SK-N-SH (cell line): Measurements from ENCODE around the gene MYO1E. TPM values are rescaled to one million over a fixed set of nuclear protein-coding genes. Genes with fewer than 3 reads are reported as not detected.

Experiments used
- CTCF ChIA-PET: fragments of 300-600, 350-600 bp; formaldehyde crosslinking; extraction: SDS; loops from one replicate; lab custom pipeline; 2021; lab: Yijun Ruan, JAX
- POLR2A ChIA-PET: fragments of 350-600 bp; sonication (Branson Sonifier 250); formaldehyde crosslinking; extraction: SDS; loops from one replicate; lab custom pipeline; 2020; ENCODE audit warnings: antibody characterized with exemption, inconsistent platforms; lab: Yijun Ruan, JAX
- DNase-seq: peaks from one replicate; pipeline ENCODE4 v3.0.0; 2012
- H2AFZ ChIP-seq: fragments of 200-600 bp; sonication (generic); 2 replicates; pipeline ENCODE4 v1.8.1; 2016; ENCODE audit warnings: antibody characterized with exemption, mild to moderate bottlenecking, low read depth
- H3F3A ChIP-seq: fragments of 200-600 bp; sonication (generic); replicated peaks from 2 replicates; pipeline ENCODE3; 2016; ENCODE audit warnings: antibody characterized with exemption, mild to moderate bottlenecking; ENCODE audit not compliant: insufficient read depth
- H3K27ac ChIP-seq, 2 experiments: fragments of 200-500 bp in 1 of 2; fragments of 200-600 bp in 1 of 2; sonication (Bioruptor generic) in 1 of 2; sonication (generic), shearing (Covaris generic) in 1 of 2; 2 replicates each; pipeline versions ENCODE4 v1.5.1 to v1.6.1; 2014 to 2016; ENCODE audit warnings: low read depth in 2 of 2, inconsistent platforms in 1 of 2, low read length in 1 of 2, mild to moderate bottlenecking in 1 of 2, mixed read lengths in 1 of 2
- H3K27me3 ChIP-seq: fragments of 200-600 bp; sonication (generic), shearing (Covaris generic); 2 replicates; pipeline ENCODE4 v1.6.1; 2016; ENCODE audit warnings: mixed run types; ENCODE audit not compliant: insufficient read depth
- H3K36me3 ChIP-seq, 2 experiments: fragments of 200-500 bp in 1 of 2; fragments of 200-600 bp in 1 of 2; sonication (Bioruptor generic) in 1 of 2; sonication (generic) in 1 of 2; replicated peaks in 1 of 2; 2 replicates each; pipeline versions ENCODE3 to v1.5.1; 2014 to 2016; ENCODE audit warnings: low read length in 1 of 2, mild to moderate bottlenecking in 1 of 2; ENCODE audit not compliant: insufficient read depth in 2 of 2, control insufficient read depth in 1 of 2
- H3K4me1 ChIP-seq, 2 experiments: fragments of 200-500 bp in 1 of 2; fragments of 200-600 bp in 1 of 2; sonication (Bioruptor generic) in 1 of 2; sonication (generic), shearing (Covaris generic) in 1 of 2; 2 replicates each; pipeline versions ENCODE4 v1.5.1 to v1.6.1; 2014 to 2016; ENCODE audit warnings: low read depth in 1 of 2, low read length in 1 of 2, mixed run types in 1 of 2; ENCODE audit not compliant: insufficient read depth in 2 of 2, control insufficient read depth in 1 of 2
- H3K4me2 ChIP-seq: fragments of 200-600 bp; sonication (generic), shearing (Covaris generic); 2 replicates; pipeline ENCODE4 v1.6.1; 2017; ENCODE audit warnings: mixed run types
- H3K4me3 ChIP-seq, 2 experiments: fragments of 200-500 bp in 1 of 2; fragments of 200-600 bp in 1 of 2; sonication (Bioruptor generic) in 1 of 2; sonication (generic), shearing (Covaris generic) in 1 of 2; 2 replicates each; pipeline versions ENCODE4 v1.5.1 to v1.8.1; 2014 to 2016; ENCODE audit warnings: low read depth in 2 of 2, inconsistent platforms in 1 of 2, low read length in 1 of 2, mild to moderate bottlenecking in 1 of 2, mixed read lengths in 1 of 2, moderate library complexity in 1 of 2
- H3K79me2 ChIP-seq: fragments of 200-600 bp; sonication (generic); 2 replicates; pipeline ENCODE4 v1.8.1; 2017; ENCODE audit warnings: mild to moderate bottlenecking; ENCODE audit not compliant: insufficient read depth
- H3K9ac ChIP-seq: fragments of 200-600 bp; sonication (generic); 2 replicates; pipeline ENCODE4 v1.6.1; 2017; ENCODE audit warnings: mixed run types
- H3K9me2 ChIP-seq: fragments of 200-600 bp; sonication (generic); 2 replicates; pipeline ENCODE4 v1.6.1; 2017; ENCODE audit warnings: mixed run types
- H3K9me3 ChIP-seq: fragments of 200-600 bp; sonication (generic); 2 replicates; pipeline ENCODE4 v1.6.1; 2017; ENCODE audit warnings: mixed run types, mild to moderate bottlenecking, moderate library complexity
- H4K20me1 ChIP-seq: fragments of 200-600 bp; sonication (generic); 2 replicates; pipeline ENCODE4 v1.6.1; 2017; ENCODE audit warnings: mild to moderate bottlenecking, mixed run types; ENCODE audit not compliant: insufficient read depth
- CHD2 ChIP-seq: fragments of 150-350 bp; IDR thresholded peaks from 2 replicates; pipeline ENCODE4 v1.6.1; 2018; ENCODE audit warnings: low read length; ENCODE audit not compliant: partially characterized antibody
- ELF1 ChIP-seq: IDR thresholded peaks from 2 replicates; pipeline ENCODE4 v1.4.0; 2012
- EP300 ChIP-seq, 2 experiments: IDR thresholded peaks; 2 replicates each; pipeline versions ENCODE4 v1.4.0 to v1.6.1; 2012; ENCODE audit warnings: borderline replicate concordance in 1 of 2, low read depth in 1 of 2, low read length in 1 of 2
- FOXJ3 ChIP-seq: sonication (generic); formaldehyde crosslinking; IDR thresholded peaks from 2 replicates; pipeline ENCODE4 v1.5.1; 2020; ENCODE audit warnings: mild to moderate bottlenecking, missing genetic modification reagents
- FOXM1 ChIP-seq: IDR thresholded peaks from 2 replicates; pipeline ENCODE4 v1.4.0; 2012; ENCODE audit warnings: low read depth, mild to moderate bottlenecking
- GABPA ChIP-seq: IDR thresholded peaks from 2 replicates; pipeline ENCODE4 v1.4.0; 2012; ENCODE audit warnings: low read depth, mild to moderate bottlenecking
- JUND ChIP-seq: IDR thresholded peaks from 2 replicates; pipeline ENCODE4 v1.4.0; 2012
- MAX ChIP-seq: IDR thresholded peaks from 2 replicates; pipeline ENCODE4 v1.4.0; 2012; ENCODE audit warnings: low read depth
- MEF2A ChIP-seq: IDR thresholded peaks from 2 replicates; pipeline ENCODE4 v1.4.0; 2012; ENCODE audit warnings: low read depth, borderline replicate concordance
- NFIC ChIP-seq: IDR thresholded peaks from 2 replicates; pipeline ENCODE4 v1.4.0; 2012; ENCODE audit warnings: borderline replicate concordance
- PBX3 ChIP-seq: IDR thresholded peaks from 2 replicates; pipeline ENCODE4; 2012
- RAD21 ChIP-seq: IDR thresholded peaks from 2 replicates; pipeline ENCODE4 v1.6.1; 2012; ENCODE audit warnings: mild to moderate bottlenecking, low read length
- RCOR1 ChIP-seq: fragments of 150-350 bp; IDR thresholded peaks from 2 replicates; pipeline ENCODE4 v1.6.1; 2017; ENCODE audit warnings: antibody characterized with exemption, low read length
- REST ChIP-seq: IDR thresholded peaks from 2 replicates; pipeline ENCODE4 v1.6.1; 2012; ENCODE audit warnings: mild to moderate bottlenecking, low read depth, low read length, moderate library complexity
- RFX5 ChIP-seq: IDR thresholded peaks from 2 replicates; pipeline ENCODE4 v1.6.1; 2012; ENCODE audit warnings: mild to moderate bottlenecking, improper control_type of control experiment, low read length
- SIN3A ChIP-seq: IDR thresholded peaks from 2 replicates; pipeline ENCODE4 v1.6.1; 2012; ENCODE audit warnings: low read depth, mild to moderate bottlenecking, low read length, moderate library complexity, borderline replicate concordance
- SMC3 ChIP-seq: IDR thresholded peaks from 2 replicates; pipeline ENCODE4 v1.6.1; 2012; ENCODE audit warnings: low read depth, low read length, improper control_type of control experiment
- TAF1 ChIP-seq: IDR thresholded peaks from 2 replicates; pipeline ENCODE4 v1.6.1; 2012; ENCODE audit warnings: low read depth, mild to moderate bottlenecking, low read length, moderate library complexity, borderline replicate concordance
- TCF12 ChIP-seq: IDR thresholded peaks from 2 replicates; pipeline ENCODE4 v1.4.0; 2012
- USF1 ChIP-seq: IDR thresholded peaks from 2 replicates; pipeline ENCODE4 v1.4.0; 2012; ENCODE audit warnings: low read depth, borderline replicate concordance
- USF2 ChIP-seq: fragments of 150-350 bp; IDR thresholded peaks from 2 replicates; pipeline ENCODE4 v1.6.1; 2017; ENCODE audit warnings: antibody characterized with exemption, low read length, low read depth, borderline replicate concordance
- WGBS: methylation state at CpG from one replicate; pipeline ENCODE4 v1.1.6; 2017; ENCODE audit warnings: low lambda C conversion rate; 5-methylcytosine and 5-hydroxymethylcytosine counted together
- polyA plus RNA-seq, 3 experiments: library from polyadenylated mRNA; depleted of rRNA; stranded (reverse); fragments of >200 nt; gene quantifications; 2 replicates each; pipeline ENCODE4 v1.2.3, GENCODE V29; 2012

Gene MYO1E
- polyA plus RNA-seq, 1 of the 3 experiments (the other 2 are of a cell fraction): 9.7 TPM

- Histone ChIP-seq H3K9ac (peak overlapping the region; percentile 41), H2AFZ (no peak overlapping the region; the same call in 1 of the 2 replicates), H3K27ac (peak overlapping the region in 1 of 2 experiments; percentile 78; a peak in 2 of 4 replicates), H3F3A (peaks cover 22% of the 10 kb centered on the region), H3K4me1 (peaks cover 5 to 49% of the 10 kb centered on the region in 2 experiments; a peak in 3 of 4 replicates), H3K9me3 (no peaks in the 10 kb centered on the region), H3K9me2 (no peaks in the 10 kb centered on the region), H3K27me3 (no peaks in the 10 kb centered on the region), H3K36me3 (no peaks in the 10 kb centered on the region), H3K4me2 (peak overlapping the region; percentile 29; the same call in 1 of the 2 replicates), H3K4me3 (no peak overlapping the region), H3K79me2 (peaks cover 33% of the 10 kb centered on the region), H4K20me1 (no peaks in the 10 kb centered on the region)
- DNase-seq: no peak
- TF ChIP-seq RFX5 (no peak), MEF2A (no peak), PBX3 (peak; percentile 37; the same call in 1 of the 2 replicates), TCF12 (peak; percentile 12; the same call in 1 of the 2 replicates), TAF1 (no peak)
- ChIA-PET POLR2A (no interaction called here), CTCF (no interaction called here)
- WGBS: 82% methylated on average over 8 of the region's 8 CpGs
Observed at GRCh38 chr15:59292442-59293151, 80.1 kb downstream of the MYO1E start.

GRCh38 chr15:59291213-59291549 is 81.5 kb downstream of the MYO1E start:
- H3K79me2 ChIP-seq: peaks cover 31% of the 10 kb centered on the region

More at GRCh38 chr15:59291213-59291549, 81.5 kb downstream of the MYO1E start:
- H3K27me3 ChIP-seq: no peaks in the 10 kb centered on the region
- WGBS: 84% methylated on average over 3 of the region's 3 CpGs
- H3K36me3 ChIP-seq: no peaks in the 10 kb centered on the region
- H3K9me2 ChIP-seq: no peaks in the 10 kb centered on the region
- no peak overlapping the region for H2AFZ ChIP-seq
- no peaks in the 10 kb centered on the region for H4K20me1 ChIP-seq
- CTCF ChIA-PET: interaction anchor here (0.8 to 1.2 kb wide), 2 partner anchors 9 to 41 kb away, joined by 3 to 4 read pairs; no protein-coding TSS in a partner anchor
- POLR2A ChIA-PET: no interaction called here
- no peak overlapping the region for H3K4me2 ChIP-seq
- peaks cover 5 to 45% of the 10 kb centered on the region in 2 experiments; a peak in 3 of 4 replicates for H3K4me1 ChIP-seq
- no peak overlapping the region for H3K9ac ChIP-seq
- TF ChIP-seq MAX: no peak
- no peak for TF ChIP-seq RAD21
- TF ChIP-seq GABPA: no peak
- no peak for TF ChIP-seq JUND
- no peak for TF ChIP-seq MEF2A
- no peak for TF ChIP-seq USF2
- TF ChIP-seq FOXJ3: no peak
- TF ChIP-seq SMC3: no peak
- no peak for TF ChIP-seq CHD2
- TF ChIP-seq RFX5: no peak
- no peak for TF ChIP-seq USF1
- no peak for TF ChIP-seq EP300 (IDR thresholded peaks at IDR 0.05; ENCODE audit: borderline replicate concordance in 1 of 2, low read depth in 1 of 2, low read length in 1 of 2)
- TF ChIP-seq ELF1: no peak
- no peak for TF ChIP-seq REST
- no peak for TF ChIP-seq RCOR1
- no peak for TF ChIP-seq NFIC
- TF ChIP-seq FOXM1: no peak
- no peak for TF ChIP-seq SIN3A
- no peak overlapping the region for H3K4me3 ChIP-seq
- DNase-seq: no peak
- H3K9me3 ChIP-seq: no peaks in the 10 kb centered on the region
- H3F3A ChIP-seq: peaks cover 20% of the 10 kb centered on the region
- H3K27ac ChIP-seq: no peak overlapping the region
